ENCODE data around the gene ERFE.

ERFE gene

DNA sequence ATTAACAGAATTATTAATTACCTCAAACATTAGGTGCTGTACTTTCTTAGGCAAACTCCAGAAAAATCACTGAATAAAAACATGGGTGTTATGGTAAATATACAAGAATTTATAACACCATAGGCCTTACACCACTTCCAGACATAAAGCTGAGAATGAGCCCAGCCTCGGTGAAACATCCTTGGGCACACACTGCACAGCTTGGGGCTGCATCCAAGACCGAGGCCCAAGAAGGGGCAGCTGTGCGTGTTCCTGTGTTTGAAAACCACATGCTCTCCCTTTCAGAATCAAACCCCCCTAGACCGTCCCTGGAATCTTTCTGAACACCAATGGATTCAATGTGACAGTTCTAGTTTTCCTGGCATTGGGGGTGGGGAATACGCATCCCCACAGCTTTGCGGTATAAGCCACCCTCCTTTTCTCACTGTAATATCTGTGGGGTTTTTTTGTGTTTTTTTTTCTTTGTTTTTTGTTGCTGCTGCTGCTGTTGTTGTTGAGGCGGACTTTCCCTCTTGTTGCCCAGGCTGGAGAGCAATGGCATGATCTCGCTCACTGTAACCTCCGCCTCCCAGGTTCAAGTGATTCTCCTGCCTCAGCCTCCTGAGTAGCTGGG is 12.9 kb downstream of the ERFE start:
- peaks cover 10 to 12% of the 10 kb centered on the region in 2 experiments for H3K4me1 ChIP-seq (ENCODE audit: control insufficient read depth in 1 of 2, insufficient read depth in 1 of 2, low read depth in 1 of 2, low read length in 1 of 2)
- TF ChIP-seq, protein P1, sequence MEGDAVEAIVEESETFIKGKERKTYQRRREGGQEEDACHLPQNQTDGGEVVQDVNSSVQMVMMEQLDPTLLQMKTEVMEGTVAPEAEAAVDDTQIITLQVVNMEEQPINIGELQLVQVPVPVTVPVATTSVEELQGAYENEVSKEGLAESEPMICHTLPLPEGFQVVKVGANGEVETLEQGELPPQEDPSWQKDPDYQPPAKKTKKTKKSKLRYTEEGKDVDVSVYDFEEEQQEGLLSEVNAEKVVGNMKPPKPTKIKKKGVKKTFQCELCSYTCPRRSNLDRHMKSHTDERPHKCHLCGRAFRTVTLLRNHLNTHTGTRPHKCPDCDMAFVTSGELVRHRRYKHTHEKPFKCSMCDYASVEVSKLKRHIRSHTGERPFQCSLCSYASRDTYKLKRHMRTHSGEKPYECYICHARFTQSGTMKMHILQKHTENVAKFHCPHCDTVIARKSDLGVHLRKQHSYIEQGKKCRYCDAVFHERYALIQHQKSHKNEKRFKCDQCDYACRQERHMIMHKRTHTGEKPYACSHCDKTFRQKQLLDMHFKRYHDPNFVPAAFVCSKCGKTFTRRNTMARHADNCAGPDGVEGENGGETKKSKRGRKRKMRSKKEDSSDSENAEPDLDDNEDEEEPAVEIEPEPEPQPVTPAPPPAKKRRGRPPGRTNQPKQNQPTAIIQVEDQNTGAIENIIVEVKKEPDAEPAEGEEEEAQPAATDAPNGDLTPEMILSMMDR (IDR thresholded peaks at IDR 0.05), result no peak
- H3K27me3 ChIP-seq, result no peaks in the 10 kb centered on the region
- no peaks in the 10 kb centered on the region for H3K9me3 ChIP-seq
- H3K4me3 ChIP-seq (ENCODE audit: low read depth in 1 of 2, low read length in 1 of 2), result no peak overlapping the region
- peaks cover 92% of the 10 kb centered on the region for H3K36me3 ChIP-seq
- no peak overlapping the region for H3K27ac ChIP-seq

DNA sequence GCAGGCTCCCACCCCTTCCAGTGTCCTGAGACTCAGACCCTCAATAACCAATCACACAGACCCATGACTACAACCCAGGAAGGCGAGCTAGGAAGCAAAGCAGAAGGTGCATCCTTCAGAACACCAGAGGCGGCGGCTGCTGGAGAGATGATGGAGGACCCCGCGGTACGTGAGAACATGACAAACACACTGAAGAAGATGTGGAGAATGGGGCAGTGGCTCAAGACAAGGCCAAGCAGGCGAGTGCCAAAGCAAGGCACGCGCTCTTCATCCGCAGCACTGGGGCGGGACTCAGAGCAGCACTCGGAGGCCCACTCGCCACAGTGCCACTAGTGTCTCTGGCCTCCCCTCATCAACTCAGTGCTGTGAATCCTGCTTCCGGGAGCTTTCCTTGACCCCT is 13.7 kb downstream of the ERFE start:
- H3K4me3 ChIP-seq (ENCODE audit: low read depth in 1 of 2, low read length in 1 of 2), result no peak overlapping the region
- H3K9me3 ChIP-seq, result no peaks in the 10 kb centered on the region
- H3K4me1 ChIP-seq (ENCODE audit: control insufficient read depth in 1 of 2, insufficient read depth in 1 of 2, low read depth in 1 of 2, low read length in 1 of 2), result peaks cover 10 to 12% of the 10 kb centered on the region in 2 experiments
- peaks cover 92% of the 10 kb centered on the region for H3K36me3 ChIP-seq
- H3K27ac ChIP-seq, result no peak overlapping the region
- TF ChIP-seq, protein P1 (IDR thresholded peaks at IDR 0.05), result no peak
- H3K27me3 ChIP-seq, result no peaks in the 10 kb centered on the region

DNA sequence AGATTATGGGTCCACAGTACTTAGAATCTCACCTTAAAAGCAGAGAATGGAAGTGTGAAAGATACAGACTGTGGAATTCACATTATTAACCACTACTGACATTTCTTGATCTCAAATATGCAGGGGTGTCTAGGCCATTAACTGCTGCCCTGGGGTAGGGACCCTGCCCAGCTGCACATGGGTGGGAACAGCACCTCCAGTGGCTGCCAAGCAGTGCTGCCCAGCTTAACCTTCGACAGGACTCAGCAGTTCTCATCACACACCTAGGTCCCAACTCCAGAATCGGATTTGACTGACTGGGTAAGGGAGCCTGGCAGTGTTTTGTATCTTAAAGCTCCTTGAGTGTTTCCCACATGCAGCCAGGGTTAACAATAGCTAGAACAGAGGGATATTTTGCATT is 14.9 kb downstream of the ERFE start:
- no peaks in the 10 kb centered on the region for H3K27me3 ChIP-seq
- TF ChIP-seq, protein P1 (IDR thresholded peaks at IDR 0.05), result no peak
- H3K9me3 ChIP-seq, result no peaks in the 10 kb centered on the region
- H3K27ac ChIP-seq, result no peak overlapping the region
- H3K4me1 ChIP-seq (ENCODE audit: control insufficient read depth in 1 of 2, insufficient read depth in 1 of 2, low read depth in 1 of 2, low read length in 1 of 2), result peaks cover 10 to 12% of the 10 kb centered on the region in 2 experiments
- H3K36me3 ChIP-seq, result peaks cover 92% of the 10 kb centered on the region
- H3K4me3 ChIP-seq (ENCODE audit: low read depth in 1 of 2, low read length in 1 of 2), result no peak overlapping the region

DNA sequence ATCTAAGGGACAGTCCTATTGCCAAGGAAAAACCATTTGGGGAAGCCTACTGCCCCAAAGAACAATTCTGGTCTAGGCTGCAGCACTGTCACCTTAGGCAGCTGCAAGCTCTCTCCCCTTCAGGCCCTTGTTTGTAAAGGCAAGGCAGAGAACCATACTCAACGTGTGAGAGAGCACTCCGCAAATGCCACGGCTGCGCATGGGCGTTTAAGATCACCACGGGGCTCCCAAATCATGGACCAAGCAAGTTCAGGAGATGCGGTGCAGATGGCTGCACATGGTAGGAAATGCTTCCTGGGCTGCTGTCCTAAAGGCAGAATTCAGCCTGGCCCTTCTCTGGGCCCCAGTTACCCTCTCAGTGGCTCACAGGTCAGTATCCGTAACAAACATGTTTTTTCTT is 15.5 kb downstream of the ERFE start:
- peaks cover 92% of the 10 kb centered on the region for H3K36me3 ChIP-seq
- H3K4me3 ChIP-seq (ENCODE audit: low read depth in 1 of 2, low read length in 1 of 2), result no peak overlapping the region
- no peak overlapping the region for H3K27ac ChIP-seq
- TF ChIP-seq, protein P1 (IDR thresholded peaks at IDR 0.05), result no peak
- peaks cover 5 to 6% of the 10 kb centered on the region in 2 experiments for H3K4me1 ChIP-seq (ENCODE audit: control insufficient read depth in 1 of 2, insufficient read depth in 1 of 2, low read depth in 1 of 2, low read length in 1 of 2)
- H3K27me3 ChIP-seq, result no peaks in the 10 kb centered on the region
- H3K9me3 ChIP-seq, result no peaks in the 10 kb centered on the region

DNA sequence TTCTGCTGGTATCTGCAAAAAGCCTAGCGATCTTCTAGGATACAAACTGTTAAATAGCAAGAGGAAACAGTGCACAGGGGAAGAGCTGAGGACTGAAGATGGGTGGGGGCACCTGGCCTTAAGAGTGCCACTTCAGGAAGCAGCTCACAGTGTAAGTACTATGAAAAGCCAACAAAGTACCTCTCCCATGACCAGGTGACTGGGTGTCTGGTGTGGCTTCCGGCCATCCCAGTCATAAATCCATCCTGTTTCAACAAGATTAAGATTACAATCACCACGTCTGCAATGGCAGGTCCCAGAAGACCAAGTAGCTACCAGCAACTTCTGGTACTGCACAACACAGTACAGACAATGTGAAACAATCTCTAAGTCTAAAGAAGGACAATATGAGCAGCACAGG is 15.9 kb downstream of the ERFE start:
- Histone ChIP-seq H3K4me1 (ENCODE audit: control insufficient read depth in 1 of 2, insufficient read depth in 1 of 2, low read depth in 1 of 2, low read length in 1 of 2) (peaks cover under 1 to 2% of the 10 kb centered on the region in 2 experiments), H3K4me3 (ENCODE audit: low read depth in 1 of 2, low read length in 1 of 2) (no peak overlapping the region), H3K27me3 (no peaks in the 10 kb centered on the region), H3K27ac (no peak overlapping the region), H3K9me3 (no peaks in the 10 kb centered on the region), H3K36me3 (peaks cover 92% of the 10 kb centered on the region)
- TF ChIP-seq, protein P1 (IDR thresholded peaks at IDR 0.05), result no peak

All from neutrophil (primary cell).